NT2/D1 (cell line): Measurements from ENCODE around the gene UBE4B.

ENCODE experiments used
- SUZ12 ChIP-seq: IDR thresholded peaks from 2 replicates; pipeline ENCODE4 v1.6.1; 2011; ENCODE audit not compliant: insufficient read length, insufficient read depth; ENCODE audit errors: extremely low read depth
- YY1 ChIP-seq: IDR thresholded peaks from 2 replicates; pipeline ENCODE4 v1.6.1; 2011; ENCODE audit not compliant: insufficient read length, insufficient read depth

- TF ChIP-seq YY1 (no peak), SUZ12 (no peak)
Observed at GRCh38 chr1:10177876-10178275, 145.1 kb downstream of the UBE4B start.
